ENCODE measurements around the gene TMEM145.

The TMEM145 gene

DNA sequence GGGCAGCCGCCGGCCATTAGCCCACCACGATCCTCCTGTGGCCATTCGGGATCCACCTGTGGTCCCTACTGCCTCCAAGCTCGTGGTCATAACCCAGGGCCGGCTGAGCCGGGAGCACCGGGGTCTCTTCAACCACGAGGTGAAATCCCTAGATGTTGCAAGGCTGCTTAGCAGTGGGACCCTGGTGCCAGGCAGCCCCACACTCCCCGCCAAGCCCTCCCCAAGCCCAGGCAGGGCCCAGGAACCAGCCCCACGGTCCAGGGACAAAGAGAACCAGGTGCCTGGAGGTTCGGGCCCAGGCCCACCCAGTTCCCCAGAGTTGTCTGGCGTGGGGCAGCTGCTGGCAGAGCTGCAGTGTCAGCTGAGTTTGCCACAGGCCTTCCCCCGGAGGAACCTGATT, 3.4 kb upstream of the TMEM145 start:
- Histone ChIP-seq H3K36me3 (no peaks in the 10 kb centered on the region), H3K9me3 (no peaks in the 10 kb centered on the region), H3K4me3 (no peak overlapping the region), H3K27me3 (peaks cover 0 to 58% of the 10 kb centered on the region in 2 donors), H3K4me1 (peaks cover 0 to 15% (median 9%) of the 10 kb centered on the region in 4 donors), H3K27ac (no peak overlapping the region)
- TF ChIP-seq, protein P1, sequence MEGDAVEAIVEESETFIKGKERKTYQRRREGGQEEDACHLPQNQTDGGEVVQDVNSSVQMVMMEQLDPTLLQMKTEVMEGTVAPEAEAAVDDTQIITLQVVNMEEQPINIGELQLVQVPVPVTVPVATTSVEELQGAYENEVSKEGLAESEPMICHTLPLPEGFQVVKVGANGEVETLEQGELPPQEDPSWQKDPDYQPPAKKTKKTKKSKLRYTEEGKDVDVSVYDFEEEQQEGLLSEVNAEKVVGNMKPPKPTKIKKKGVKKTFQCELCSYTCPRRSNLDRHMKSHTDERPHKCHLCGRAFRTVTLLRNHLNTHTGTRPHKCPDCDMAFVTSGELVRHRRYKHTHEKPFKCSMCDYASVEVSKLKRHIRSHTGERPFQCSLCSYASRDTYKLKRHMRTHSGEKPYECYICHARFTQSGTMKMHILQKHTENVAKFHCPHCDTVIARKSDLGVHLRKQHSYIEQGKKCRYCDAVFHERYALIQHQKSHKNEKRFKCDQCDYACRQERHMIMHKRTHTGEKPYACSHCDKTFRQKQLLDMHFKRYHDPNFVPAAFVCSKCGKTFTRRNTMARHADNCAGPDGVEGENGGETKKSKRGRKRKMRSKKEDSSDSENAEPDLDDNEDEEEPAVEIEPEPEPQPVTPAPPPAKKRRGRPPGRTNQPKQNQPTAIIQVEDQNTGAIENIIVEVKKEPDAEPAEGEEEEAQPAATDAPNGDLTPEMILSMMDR (IDR thresholded peaks at IDR 0.05), result no peak
- intact Hi-C loops (cut with DNase I; ENCODE audit: low total_unique reads), result loop anchor here (2.0 kb wide), 1 partner anchor 397 kb away; no protein-coding TSS in a partner anchor
- DNase-seq, result no peak

- Histone ChIP-seq H3K27me3 (peaks cover 0 to 77% of the 10 kb centered on the region in 2 donors), H3K4me1 (peaks cover 0 to 17% (median 9%) of the 10 kb centered on the region in 4 donors), H3K4me3 (no peak overlapping the region), H3K9me3 (no peaks in the 10 kb centered on the region), H3K36me3 (no peaks in the 10 kb centered on the region), H3K27ac (no peak overlapping the region)
- intact Hi-C loops (cut with DNase I; ENCODE audit: low total_unique reads), result loop anchor here (2.0 kb wide), 1 partner anchor 399 kb away; no protein-coding TSS in a partner anchor
- TF ChIP-seq, protein P1 (IDR thresholded peaks at IDR 0.05), result no peak
- DNase-seq, result no peak
Measured at GRCh38 chr19:42311657-42312056, 1.5 kb upstream of the TMEM145 start.

GRCh38 chr19:42312370-42312769, 739 bp upstream of the TMEM145 start:
- no peak overlapping the region for H3K27ac ChIP-seq
- peaks cover 0 to 78% of the 10 kb centered on the region in 2 donors for H3K27me3 ChIP-seq
- H3K4me3 ChIP-seq, result no peak overlapping the region
- no peaks in the 10 kb centered on the region for H3K9me3 ChIP-seq
- no peaks in the 10 kb centered on the region for H3K36me3 ChIP-seq
- H3K4me1 ChIP-seq, result peaks cover 0 to 20% (median 9%) of the 10 kb centered on the region in 4 donors
- TF ChIP-seq, protein P1 (IDR thresholded peaks at IDR 0.05), result no peak
- intact Hi-C loops (cut with DNase I; ENCODE audit: low total_unique reads), result no loop called here
- no peak for DNase-seq

GRCh38 chr19:42313840-42314755, 989 bp downstream of the TMEM145 start:
- peaks cover 0 to 20% (median 9%) of the 10 kb centered on the region in 4 donors for H3K4me1 ChIP-seq
- H3K4me3 ChIP-seq, result no peak overlapping the region
- TF ChIP-seq, protein P1 (IDR thresholded peaks at IDR 0.05), result no peak
- H3K9me3 ChIP-seq, result no peaks in the 10 kb centered on the region
- intact Hi-C loops (cut with DNase I; ENCODE audit: low total_unique reads), result no loop called here
- H3K27ac ChIP-seq, result no peak overlapping the region
- DNase-seq, result no peak
- H3K27me3 ChIP-seq, result peaks cover 0 to 74% of the 10 kb centered on the region in 2 donors
- no peaks in the 10 kb centered on the region for H3K36me3 ChIP-seq

- intact Hi-C loops (cut with DNase I; ENCODE audit: low total_unique reads), result no loop called here
- no peak overlapping the region for H3K4me3 ChIP-seq
- DNase-seq, result no peak
- peaks cover 0 to 20% (median 9%) of the 10 kb centered on the region in 4 donors for H3K4me1 ChIP-seq
- TF ChIP-seq, protein P1 (IDR thresholded peaks at IDR 0.05), result no peak
- H3K9me3 ChIP-seq, result no peaks in the 10 kb centered on the region
- no peak overlapping the region for H3K27ac ChIP-seq
- no peaks in the 10 kb centered on the region for H3K36me3 ChIP-seq
- H3K27me3 ChIP-seq, result peaks cover 0 to 65% of the 10 kb centered on the region in 2 donors
Measured at GRCh38 chr19:42315024-42315423, 1.9 kb downstream of the TMEM145 start.

Data from tibial artery (tissue), 4 donors.